HFFc6 (cell line): ENCODE data around the gene PREX1. TPM values are rescaled to one million over a fixed set of nuclear protein-coding genes. Genes with fewer than 3 reads are reported as not detected.

Experiments
- DNase-seq: peaks from one replicate; pipeline ENCODE4 v3.0.0-alpha.2; 2018
- H3K27ac Mint-ChIP-seq: 2 replicates; pipeline ENCODE4 v1.8.0; 2020; ENCODE audit warnings: mild to moderate bottlenecking, mixed read lengths
- H3K27me3 Mint-ChIP-seq: 2 replicates; pipeline ENCODE4 v1.8.0; 2021; ENCODE audit warnings: mild to moderate bottlenecking, moderate library complexity, mixed read lengths; ENCODE audit not compliant: insufficient read depth
- H3K36me3 Mint-ChIP-seq: 2 replicates; pipeline ENCODE4 v1.8.0; 2021; ENCODE audit warnings: low read depth, mixed read lengths
- H3K4me1 Mint-ChIP-seq: 2 replicates; pipeline ENCODE4 v1.8.0; 2020; ENCODE audit warnings: low read depth, mixed read lengths
- H3K4me3 Mint-ChIP-seq: 2 replicates; pipeline ENCODE4 v1.8.0; 2020; ENCODE audit warnings: mild to moderate bottlenecking, moderate library complexity, mixed read lengths
- H3K9me3 Mint-ChIP-seq: 2 replicates; pipeline ENCODE4 v1.8.0; 2020; ENCODE audit warnings: mild to moderate bottlenecking, mixed read lengths
- total RNA-seq, 6 experiments: library from RNA; stranded (reverse); fragmentation: NEBNext Ultra II Directional; extraction: Animal tissue kit (Norgen Biotek cat#: 25700); gene quantifications; 2 replicates in 1 of 6; 3 replicates in 5 of 6; pipeline ENCODE4 v1.2.3, GENCODE V29; 2021
- TF ChIP-seq, protein P1 (sequence below): fragments of 200-600 bp; sonication (generic); IDR thresholded peaks from 2 replicates; pipeline ENCODE4 v1.5.0; 2021; ENCODE audit warnings: antibody characterized with exemption, mild to moderate bottlenecking

The PREX1 gene
- total RNA-seq, 6 experiments from 2014 or later: 1.8 to 4.1 (median 2.8) TPM

DNA sequence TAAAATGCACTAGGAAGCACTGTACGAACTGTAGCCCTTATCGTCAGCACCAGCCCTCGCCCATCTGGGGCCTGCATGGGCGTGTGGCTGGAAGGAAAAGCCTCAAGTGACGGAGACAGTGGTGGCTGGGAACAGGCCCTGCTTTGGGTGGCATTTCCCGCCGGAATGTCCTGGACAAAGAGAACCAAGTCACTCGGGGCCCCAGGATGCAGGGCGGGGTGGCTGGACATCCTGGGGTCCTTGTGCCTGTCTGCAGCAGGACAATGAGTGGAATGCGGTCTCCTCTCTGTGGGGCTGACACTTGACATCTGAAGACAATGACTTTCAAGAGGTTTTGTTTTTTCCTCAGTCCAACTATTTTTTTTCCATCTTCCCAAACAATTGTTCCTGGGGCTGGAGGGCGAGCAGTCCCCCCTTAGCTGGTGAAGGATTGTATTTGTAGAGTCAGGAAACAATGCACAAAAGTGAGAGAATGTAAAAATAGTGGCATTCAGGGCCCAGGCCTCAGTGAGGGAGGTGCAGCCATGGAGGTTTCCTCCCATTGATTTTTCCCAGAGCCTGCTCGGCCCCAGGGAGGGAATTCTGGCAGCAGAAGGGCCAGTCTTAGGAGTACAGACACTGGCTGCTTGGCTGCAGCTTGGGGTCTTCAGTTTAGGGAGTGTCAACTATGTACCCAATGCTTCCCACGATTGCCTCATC is 64.4 kb downstream of the PREX1 start:
- H3K9me3 Mint-ChIP-seq: no peaks in the 10 kb centered on the region
- no peaks in the 10 kb centered on the region for H3K36me3 Mint-ChIP-seq
- H3K4me1 Mint-ChIP-seq: peaks cover 14% of the 10 kb centered on the region
- H3K4me3 Mint-ChIP-seq: no peak overlapping the region
- no peak overlapping the region for H3K27ac Mint-ChIP-seq
- no peak for DNase-seq
- TF ChIP-seq, protein P1, sequence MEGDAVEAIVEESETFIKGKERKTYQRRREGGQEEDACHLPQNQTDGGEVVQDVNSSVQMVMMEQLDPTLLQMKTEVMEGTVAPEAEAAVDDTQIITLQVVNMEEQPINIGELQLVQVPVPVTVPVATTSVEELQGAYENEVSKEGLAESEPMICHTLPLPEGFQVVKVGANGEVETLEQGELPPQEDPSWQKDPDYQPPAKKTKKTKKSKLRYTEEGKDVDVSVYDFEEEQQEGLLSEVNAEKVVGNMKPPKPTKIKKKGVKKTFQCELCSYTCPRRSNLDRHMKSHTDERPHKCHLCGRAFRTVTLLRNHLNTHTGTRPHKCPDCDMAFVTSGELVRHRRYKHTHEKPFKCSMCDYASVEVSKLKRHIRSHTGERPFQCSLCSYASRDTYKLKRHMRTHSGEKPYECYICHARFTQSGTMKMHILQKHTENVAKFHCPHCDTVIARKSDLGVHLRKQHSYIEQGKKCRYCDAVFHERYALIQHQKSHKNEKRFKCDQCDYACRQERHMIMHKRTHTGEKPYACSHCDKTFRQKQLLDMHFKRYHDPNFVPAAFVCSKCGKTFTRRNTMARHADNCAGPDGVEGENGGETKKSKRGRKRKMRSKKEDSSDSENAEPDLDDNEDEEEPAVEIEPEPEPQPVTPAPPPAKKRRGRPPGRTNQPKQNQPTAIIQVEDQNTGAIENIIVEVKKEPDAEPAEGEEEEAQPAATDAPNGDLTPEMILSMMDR: no peak
- H3K27me3 Mint-ChIP-seq: peaks cover 10% of the 10 kb centered on the region

DNA sequence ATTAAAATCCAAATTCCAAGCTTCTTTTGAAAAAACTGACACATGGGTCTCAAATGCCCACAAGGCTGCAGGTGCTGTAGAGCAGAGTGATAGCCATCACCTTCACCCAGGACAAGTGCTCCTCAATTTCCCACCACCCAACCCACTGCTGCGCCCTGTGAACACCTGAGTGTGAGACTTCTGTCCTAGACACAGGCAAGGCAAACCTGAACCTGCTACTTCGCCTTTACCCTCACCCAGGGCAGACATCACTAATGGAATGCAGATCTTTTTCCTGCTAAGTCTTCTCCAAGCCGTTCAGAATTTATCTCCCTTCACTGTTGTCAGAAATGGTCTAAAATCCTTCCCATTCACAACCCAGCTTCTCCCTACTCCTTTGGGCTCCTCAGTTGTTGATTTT is 65.9 kb downstream of the PREX1 start:
- TF ChIP-seq, protein P1: no peak
- Mint-ChIP-seq H3K36me3 (no peaks in the 10 kb centered on the region), H3K9me3 (no peaks in the 10 kb centered on the region), H3K4me3 (no peak overlapping the region), H3K4me1 (peaks cover 14% of the 10 kb centered on the region), H3K27ac (no peak overlapping the region), H3K27me3 (peaks cover 10% of the 10 kb centered on the region)
- no peak for DNase-seq

DNA sequence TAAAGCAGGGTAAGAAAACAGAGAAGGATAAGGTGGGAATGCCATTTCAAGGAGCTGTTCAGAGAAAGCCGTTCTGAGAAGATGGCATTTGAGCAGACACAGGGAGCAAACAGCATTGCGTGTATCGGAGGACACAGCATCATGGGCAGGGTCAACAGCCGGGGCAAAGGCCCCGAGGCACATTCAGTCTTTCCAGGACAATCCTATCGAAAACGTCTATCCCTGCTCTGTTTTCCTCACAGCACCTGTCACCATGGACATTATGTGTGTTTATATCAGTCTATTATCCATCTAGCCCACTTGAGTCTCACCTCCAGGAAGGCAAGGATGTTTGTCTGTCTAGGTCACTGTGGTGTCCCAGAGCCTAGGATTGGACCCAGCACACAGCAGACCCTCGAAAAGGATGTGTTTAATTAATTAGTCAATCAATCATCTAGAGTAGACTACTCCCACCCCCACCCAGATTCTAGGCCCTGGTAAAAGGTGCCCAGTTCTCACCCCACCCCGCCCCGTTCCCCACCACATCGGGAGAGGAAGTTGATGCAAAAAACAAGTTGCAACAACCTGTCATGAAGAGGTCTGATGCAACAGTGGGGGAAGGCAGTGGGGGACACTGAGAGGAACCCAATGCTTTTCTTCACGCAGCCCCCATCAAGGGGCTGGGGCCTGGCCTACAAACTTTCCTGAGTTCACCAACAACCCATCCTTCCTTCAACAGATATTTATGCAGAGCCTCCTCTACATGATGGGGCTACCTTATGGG is 66.6 kb downstream of the PREX1 start:
- no peaks in the 10 kb centered on the region for H3K36me3 Mint-ChIP-seq
- H3K4me1 Mint-ChIP-seq: peaks cover 14% of the 10 kb centered on the region
- TF ChIP-seq, protein P1: no peak
- H3K4me3 Mint-ChIP-seq: no peak overlapping the region
- no peaks in the 10 kb centered on the region for H3K9me3 Mint-ChIP-seq
- DNase-seq: no peak
- H3K27ac Mint-ChIP-seq: no peak overlapping the region
- H3K27me3 Mint-ChIP-seq: peaks cover 12% of the 10 kb centered on the region

DNA sequence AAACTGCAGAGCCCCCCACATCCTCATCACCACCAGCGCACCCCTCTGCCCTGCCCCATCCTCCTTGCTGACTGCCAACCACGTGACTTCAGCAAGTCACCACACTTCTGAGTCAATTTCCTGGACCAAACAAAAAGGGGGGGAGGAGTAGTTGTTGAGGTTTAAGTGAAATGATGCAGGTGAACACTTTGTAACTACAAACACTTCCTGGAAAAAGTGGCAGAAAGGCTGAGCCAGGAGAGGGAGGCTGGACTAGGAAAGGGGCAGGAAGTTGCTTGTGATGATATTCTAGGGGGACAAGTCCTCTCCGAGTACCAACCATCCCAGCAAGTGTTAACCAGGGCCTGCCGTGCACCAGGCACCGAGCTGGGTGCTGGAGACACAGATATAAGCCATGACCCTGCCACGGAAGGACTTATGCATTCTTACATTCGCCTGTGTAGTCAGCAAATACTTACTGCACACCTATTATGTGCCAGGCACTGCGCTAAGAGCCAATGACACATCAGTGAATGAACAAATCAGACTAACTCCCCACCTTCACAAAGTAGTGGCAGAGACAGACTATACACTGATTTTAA is 67.3 kb downstream of the PREX1 start:
- DNase-seq: no peak

DNA sequence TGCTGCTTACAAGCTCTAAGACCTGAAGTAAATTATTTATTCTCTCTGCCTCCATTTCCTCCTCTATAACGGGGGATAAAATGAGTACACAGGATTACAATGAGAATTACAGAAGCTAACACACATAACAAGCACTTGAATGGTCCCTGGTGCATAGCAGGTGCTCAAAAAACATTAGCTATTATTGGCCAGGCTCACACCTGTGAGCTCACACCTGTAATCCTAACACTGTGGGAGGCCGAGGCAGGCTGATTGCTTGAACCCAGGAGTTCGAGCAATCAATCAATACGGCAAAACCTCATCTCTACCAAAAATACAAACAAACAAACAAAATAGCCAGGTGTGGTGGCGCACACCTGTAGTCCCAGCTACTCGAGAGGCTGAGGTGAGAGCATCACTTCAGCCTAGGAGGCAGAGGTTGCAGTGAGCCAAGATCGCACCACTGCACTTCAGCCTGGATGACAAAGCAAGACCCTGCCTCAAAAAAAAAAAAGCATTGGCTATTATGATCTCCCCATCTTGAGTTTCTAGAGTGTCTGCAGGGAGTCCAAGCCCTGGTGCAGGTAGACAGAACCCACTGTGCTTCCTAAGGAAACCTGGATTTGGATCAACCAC is 68.1 kb downstream of the PREX1 start:
- H3K9me3 Mint-ChIP-seq: no peaks in the 10 kb centered on the region
- H3K27ac Mint-ChIP-seq: no peak overlapping the region
- H3K4me3 Mint-ChIP-seq: no peak overlapping the region
- TF ChIP-seq, protein P1: no peak
- DNase-seq: no peak
- peaks cover 14% of the 10 kb centered on the region for H3K4me1 Mint-ChIP-seq
- H3K36me3 Mint-ChIP-seq: no peaks in the 10 kb centered on the region
- H3K27me3 Mint-ChIP-seq: peaks cover 13% of the 10 kb centered on the region

More for the DNA sequence above, 67.3 kb downstream of the PREX1 start:
- TF ChIP-seq, protein P1: no peak
- no peak overlapping the region for H3K27ac Mint-ChIP-seq
- H3K27me3 Mint-ChIP-seq: peaks cover 13% of the 10 kb centered on the region
- H3K4me1 Mint-ChIP-seq: peaks cover 14% of the 10 kb centered on the region
- no peak overlapping the region for H3K4me3 Mint-ChIP-seq
- H3K9me3 Mint-ChIP-seq: no peaks in the 10 kb centered on the region
- no peaks in the 10 kb centered on the region for H3K36me3 Mint-ChIP-seq
